OCI-LY1 (cell line): ENCODE measurements around the gene SAPCD1.

Experiments used
- H2AFZ ChIP-seq: fragments of 200-600 bp; sonication (generic), shearing (Covaris generic); 2 replicates; pipeline ENCODE4 v1.6.0; 2014; ENCODE audit warnings: antibody characterized with exemption, mild to moderate bottlenecking, low read length
- H3F3A ChIP-seq: fragments of 200-600 bp; sonication (generic), shearing (Covaris generic); 2 replicates; pipeline ENCODE4 v1.6.0; 2014; ENCODE audit warnings: mild to moderate bottlenecking, antibody characterized with exemption, low read length, moderate library complexity; ENCODE audit not compliant: insufficient read depth
- H3K27ac ChIP-seq: fragments of 200-600 bp; sonication (generic); 2 replicates; pipeline ENCODE4 v1.5.1; 2014; ENCODE audit warnings: low read length, mixed run types, mild to moderate bottlenecking, low read depth; ENCODE audit not compliant: poor library complexity, severe bottlenecking
- H3K27me3 ChIP-seq: fragments of 200-600 bp; sonication (generic); 2 replicates; pipeline ENCODE4 v1.6.0; 2014; ENCODE audit warnings: antibody characterized with exemption, mild to moderate bottlenecking, low read length, moderate library complexity; ENCODE audit not compliant: insufficient read depth
- H3K36me3 ChIP-seq: fragments of 200-600 bp; sonication (generic); 2 replicates; pipeline ENCODE4 v1.6.1; 2014; ENCODE audit warnings: mild to moderate bottlenecking, antibody characterized with exemption, low read length, moderate library complexity, mixed read lengths; ENCODE audit not compliant: insufficient read depth
- H3K4me1 ChIP-seq: fragments of 200-600 bp; sonication (generic); 2 replicates; pipeline ENCODE4 v1.5.1; 2014; ENCODE audit warnings: mild to moderate bottlenecking, low read length, moderate library complexity; ENCODE audit not compliant: insufficient read depth, severe bottlenecking
- H3K4me2 ChIP-seq: fragments of 200-600 bp; sonication (generic), shearing (Covaris generic); 2 replicates; pipeline ENCODE4 v1.6.1; 2014; ENCODE audit warnings: low read length
- H3K4me3 ChIP-seq: fragments of 200-600 bp; sonication (generic); 2 replicates; pipeline ENCODE4 v1.5.1; 2014; ENCODE audit warnings: low read length, low read depth, mild to moderate bottlenecking, mixed read lengths; ENCODE audit not compliant: poor library complexity, severe bottlenecking
- H3K79me2 ChIP-seq: fragments of 200-600 bp; shearing (Covaris generic); 2 replicates; pipeline ENCODE4 v1.6.1; 2016; ENCODE audit warnings: mixed run types, low read length, mixed read lengths; ENCODE audit not compliant: insufficient read depth
- H3K9ac ChIP-seq: fragments of 200-600 bp; sonication (generic), shearing (Covaris generic); 2 replicates; pipeline ENCODE4 v1.6.1; 2014; ENCODE audit warnings: mild to moderate bottlenecking, low read length, mixed read lengths
- H3K9me2 ChIP-seq: fragments of 200-600 bp; sonication (generic), shearing (Covaris generic); 2 replicates; pipeline ENCODE4 v1.6.1; 2014; ENCODE audit warnings: low read depth, mild to moderate bottlenecking, low read length, mixed read lengths
- H3K9me3 ChIP-seq: fragments of 200-600 bp; shearing (Covaris generic); 2 replicates; pipeline ENCODE4 v1.6.1; 2014; ENCODE audit warnings: low read length, mixed read lengths
- H4K20me1 ChIP-seq: fragments of 200-600 bp; sonication (generic), shearing (Covaris generic); 2 replicates; pipeline ENCODE4 v1.6.0; 2016; ENCODE audit warnings: mild to moderate bottlenecking, low read length; ENCODE audit not compliant: insufficient read depth
- EZH2 ChIP-seq: fragments of 200-600 bp; sonication (generic), shearing (Covaris generic); IDR thresholded peaks from 2 replicates; pipeline ENCODE4 v1.8.0; 2017; ENCODE audit warnings: borderline replicate concordance, mixed run types, mild to moderate bottlenecking, antibody characterized with exemption, low read length, moderate library complexity, mixed read lengths
- TF ChIP-seq, protein P1 (sequence below): fragments of 200-600 bp; sonication (generic), shearing (Covaris generic); IDR thresholded peaks from 2 replicates; pipeline ENCODE4 v1.5.1; 2017; ENCODE audit warnings: mild to moderate bottlenecking, antibody characterized with exemption, low read length, moderate library complexity, mixed read lengths

The SAPCD1 gene

DNA sequence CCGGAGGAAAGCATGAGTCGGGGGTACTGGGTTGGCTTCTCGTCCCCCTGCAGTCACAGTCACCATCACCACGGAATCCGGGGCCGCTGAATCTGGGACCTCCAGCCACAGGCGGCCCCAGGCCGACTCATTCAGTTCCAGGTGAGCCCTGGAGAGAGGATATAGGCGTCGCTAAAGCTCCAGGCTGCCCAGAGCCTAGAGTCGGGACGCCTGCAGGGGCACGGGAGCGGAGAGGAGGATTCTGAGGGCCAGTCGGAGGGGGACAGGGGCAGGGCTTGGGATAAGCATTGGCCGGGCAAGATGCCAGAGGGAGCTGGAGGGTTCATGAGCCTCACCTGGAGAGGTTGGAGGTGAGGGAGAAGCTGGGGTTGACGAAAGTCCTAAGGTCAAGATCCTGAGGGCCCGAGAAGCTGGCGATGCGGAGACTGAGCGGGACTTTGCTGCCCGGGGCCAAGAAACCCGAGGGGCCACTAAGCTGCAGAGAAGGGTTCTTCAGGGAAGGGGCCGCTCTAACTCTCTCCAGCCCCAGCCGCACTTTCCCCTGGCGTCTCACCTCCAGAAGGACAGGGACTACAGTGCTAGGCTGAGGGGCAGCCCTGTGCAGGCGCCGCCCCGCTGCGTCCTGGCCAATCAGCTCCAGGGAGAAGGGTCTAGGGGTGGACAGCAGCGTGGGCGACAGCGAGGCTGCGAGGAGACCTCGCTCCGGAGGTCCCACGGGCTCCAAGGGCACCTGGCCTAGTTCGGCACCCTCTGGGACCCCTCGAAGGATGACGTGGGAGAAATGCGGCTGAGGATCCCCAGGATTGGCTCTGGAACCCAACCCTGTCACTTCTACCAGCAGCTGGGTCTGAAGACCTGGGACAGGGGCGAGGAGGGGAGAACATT is 3.7 kb downstream of the SAPCD1 start:
- Histone ChIP-seq H3K36me3 (peaks cover 36% of the 10 kb centered on the region), H3K4me2 (no peak overlapping the region), H3K27ac (no peak overlapping the region), H3K9me3 (no peaks in the 10 kb centered on the region), H2AFZ (no peak overlapping the region), H3K79me2 (no peaks in the 10 kb centered on the region), H3K9me2 (no peaks in the 10 kb centered on the region), H3K4me3 (no peak overlapping the region), H4K20me1 (no peaks in the 10 kb centered on the region), H3K27me3 (no peaks in the 10 kb centered on the region), H3K4me1 (no peaks in the 10 kb centered on the region), H3F3A (no peaks in the 10 kb centered on the region), H3K9ac (no peak overlapping the region)
- no peak for TF ChIP-seq EZH2
- TF ChIP-seq, protein P1, sequence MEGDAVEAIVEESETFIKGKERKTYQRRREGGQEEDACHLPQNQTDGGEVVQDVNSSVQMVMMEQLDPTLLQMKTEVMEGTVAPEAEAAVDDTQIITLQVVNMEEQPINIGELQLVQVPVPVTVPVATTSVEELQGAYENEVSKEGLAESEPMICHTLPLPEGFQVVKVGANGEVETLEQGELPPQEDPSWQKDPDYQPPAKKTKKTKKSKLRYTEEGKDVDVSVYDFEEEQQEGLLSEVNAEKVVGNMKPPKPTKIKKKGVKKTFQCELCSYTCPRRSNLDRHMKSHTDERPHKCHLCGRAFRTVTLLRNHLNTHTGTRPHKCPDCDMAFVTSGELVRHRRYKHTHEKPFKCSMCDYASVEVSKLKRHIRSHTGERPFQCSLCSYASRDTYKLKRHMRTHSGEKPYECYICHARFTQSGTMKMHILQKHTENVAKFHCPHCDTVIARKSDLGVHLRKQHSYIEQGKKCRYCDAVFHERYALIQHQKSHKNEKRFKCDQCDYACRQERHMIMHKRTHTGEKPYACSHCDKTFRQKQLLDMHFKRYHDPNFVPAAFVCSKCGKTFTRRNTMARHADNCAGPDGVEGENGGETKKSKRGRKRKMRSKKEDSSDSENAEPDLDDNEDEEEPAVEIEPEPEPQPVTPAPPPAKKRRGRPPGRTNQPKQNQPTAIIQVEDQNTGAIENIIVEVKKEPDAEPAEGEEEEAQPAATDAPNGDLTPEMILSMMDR, result no peak

DNA sequence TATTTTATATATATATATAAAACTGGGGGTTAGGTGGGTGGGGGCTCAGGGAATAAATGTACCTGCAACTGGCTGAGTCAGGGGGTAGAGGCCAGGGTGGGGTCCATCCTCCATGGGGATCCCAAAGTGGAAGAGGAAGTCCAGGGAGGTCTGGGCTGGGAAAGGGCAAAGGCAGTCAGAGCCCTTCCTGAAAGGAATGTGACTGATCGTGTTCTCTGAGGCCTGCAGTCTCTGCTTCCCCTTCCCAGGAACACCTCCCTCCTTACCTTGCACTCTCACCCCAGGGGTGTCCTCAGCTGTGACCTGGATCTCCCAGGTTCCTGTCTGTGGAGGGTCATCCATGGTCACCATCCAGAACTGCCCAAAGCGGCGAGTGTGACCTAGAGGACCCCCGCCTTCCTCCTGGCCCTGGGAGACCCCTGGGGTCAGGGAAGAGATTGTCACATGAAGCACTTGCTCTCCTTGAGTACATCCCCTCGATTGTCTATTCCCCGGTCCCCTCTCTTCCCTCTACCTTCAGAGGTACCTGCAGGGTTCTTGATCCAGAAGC is 4.7 kb downstream of the SAPCD1 start:
- H3K4me2 ChIP-seq, result no peak overlapping the region
- no peaks in the 10 kb centered on the region for H3K27me3 ChIP-seq
- no peak overlapping the region for H3K9ac ChIP-seq
- TF ChIP-seq EZH2, result no peak
- TF ChIP-seq, protein P1, result no peak
- H4K20me1 ChIP-seq, result no peaks in the 10 kb centered on the region
- no peaks in the 10 kb centered on the region for H3K4me1 ChIP-seq
- no peaks in the 10 kb centered on the region for H3K9me2 ChIP-seq
- no peaks in the 10 kb centered on the region for H3K9me3 ChIP-seq
- H3F3A ChIP-seq, result no peaks in the 10 kb centered on the region
- no peak overlapping the region for H2AFZ ChIP-seq
- no peak overlapping the region for H3K4me3 ChIP-seq
- peaks cover 26% of the 10 kb centered on the region for H3K36me3 ChIP-seq
- no peaks in the 10 kb centered on the region for H3K79me2 ChIP-seq
- H3K27ac ChIP-seq, result no peak overlapping the region

DNA sequence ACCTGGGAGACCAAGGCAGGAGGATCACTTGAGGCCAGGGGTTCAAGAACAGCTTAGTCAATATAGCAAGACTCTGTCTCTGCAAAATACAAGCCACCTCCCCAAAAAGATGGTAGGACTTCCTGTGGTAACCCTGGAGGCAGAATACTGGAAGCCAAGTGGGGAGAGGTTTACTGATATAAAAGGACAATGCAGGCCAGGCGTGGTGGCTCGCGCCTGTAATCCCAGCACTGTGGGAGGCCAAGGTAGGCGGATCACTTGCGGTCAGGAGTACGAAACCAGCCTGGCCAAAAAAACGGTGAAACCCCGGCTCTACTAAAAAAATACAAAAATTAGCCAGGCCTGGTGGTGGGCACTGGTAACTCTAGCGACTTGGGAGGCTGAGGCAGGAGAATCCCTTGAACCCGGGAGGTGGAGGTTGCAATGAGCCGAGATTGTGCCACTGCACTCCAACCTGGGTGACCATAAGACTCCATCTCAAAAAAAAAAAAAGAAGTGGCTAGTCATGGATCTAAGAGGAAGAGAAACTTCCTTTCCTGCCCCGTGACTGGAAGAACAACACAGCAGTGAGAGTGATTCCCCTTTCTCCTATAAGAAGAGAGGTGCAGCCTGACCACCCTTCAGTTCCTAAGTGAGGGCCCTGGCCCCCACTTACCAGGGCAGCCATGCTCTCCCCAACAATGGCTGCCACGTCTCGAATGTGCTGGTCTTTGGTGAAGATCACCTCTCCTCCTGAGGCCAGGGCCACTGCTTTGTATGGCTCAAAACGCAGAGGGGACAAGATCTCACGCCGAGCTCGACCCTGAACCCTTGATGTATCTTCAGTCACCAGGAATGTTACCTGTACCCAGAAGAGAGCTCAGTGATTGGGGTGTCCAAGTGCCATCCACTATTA is 6.2 kb downstream of the SAPCD1 start:
- Histone ChIP-seq H3K9me3 (no peaks in the 10 kb centered on the region), H3K4me3 (no peak overlapping the region), H3K36me3 (peaks cover 12% of the 10 kb centered on the region; the same call in 1 of the 2 replicates), H4K20me1 (no peaks in the 10 kb centered on the region), H3K9me2 (no peaks in the 10 kb centered on the region), H3K27me3 (no peaks in the 10 kb centered on the region), H3K9ac (no peak overlapping the region), H3K79me2 (no peaks in the 10 kb centered on the region), H3K4me2 (no peak overlapping the region), H3F3A (no peaks in the 10 kb centered on the region), H3K27ac (no peak overlapping the region), H3K4me1 (no peaks in the 10 kb centered on the region), H2AFZ (no peak overlapping the region)
- no peak for TF ChIP-seq EZH2
- TF ChIP-seq, protein P1, result no peak
